HepG2 (cell line): ENCODE results near the gene TMEM139. TPM values are rescaled to one million over a fixed set of nuclear protein-coding genes. Genes with fewer than 3 reads are reported as not detected.

Source experiments
- CTCF ChIP-seq: sonication (generic); formaldehyde crosslinking; IDR thresholded peaks from 2 replicates; pipeline ENCODE4 v1.5.0; 2020; ENCODE audit warnings: mild to moderate bottlenecking, missing genetic modification reagents, moderate library complexity
- FIP1L1 ChIP-seq: fragments of 200-400 bp; formaldehyde crosslinking; IDR thresholded peaks from 2 replicates; pipeline ENCODE4 v1.6.1; 2018; ENCODE audit warnings: low read depth, mild to moderate bottlenecking, low read length, moderate library complexity, borderline replicate concordance; ENCODE audit not compliant: insufficient read depth
- GPBP1L1 ChIP-seq: sonication (generic); formaldehyde crosslinking; IDR thresholded peaks from 2 replicates; pipeline ENCODE4 v1.5.0; 2020; ENCODE audit warnings: mild to moderate bottlenecking, missing genetic modification reagents
- KAT7 ChIP-seq: IDR thresholded peaks from 2 replicates; pipeline ENCODE4 v1.6.1; 2018; ENCODE audit warnings: borderline replicate concordance, missing compliant biosample characterization
- KLF6 ChIP-seq: IDR thresholded peaks from 2 replicates; pipeline ENCODE4 v1.8.0; 2016; ENCODE audit warnings: missing biosample characterization, missing genetic modification reagents
- MED13 ChIP-seq: sonication (generic); formaldehyde crosslinking; IDR thresholded peaks from 2 replicates; pipeline ENCODE4 v1.5.0; 2020; ENCODE audit warnings: missing genetic modification reagents
- MEF2D ChIP-seq: sonication (generic); formaldehyde crosslinking; IDR thresholded peaks from 2 replicates; pipeline ENCODE4 v1.5.1; 2020; ENCODE audit warnings: mild to moderate bottlenecking, missing genetic modification reagents
- NFATC3 ChIP-seq: sonication (generic); formaldehyde crosslinking; IDR thresholded peaks from 2 replicates; pipeline ENCODE4 v1.5.1; 2020; ENCODE audit warnings: mild to moderate bottlenecking, missing genetic modification reagents
- RARG ChIP-seq: sonication (generic); formaldehyde crosslinking; IDR thresholded peaks from 2 replicates; pipeline ENCODE4 v1.4.0; 2020; ENCODE audit warnings: low read depth, mild to moderate bottlenecking, missing genetic modification reagents
- SAP130 ChIP-seq: IDR thresholded peaks from 2 replicates; pipeline ENCODE4 v1.6.1; 2016; ENCODE audit warnings: low read depth
- SP2 ChIP-seq: sonication (generic); formaldehyde crosslinking; IDR thresholded peaks from 2 replicates; pipeline ENCODE4 v1.5.1; 2020; ENCODE audit warnings: mild to moderate bottlenecking, missing genetic modification reagents
- STAG1 ChIP-seq: sonication (generic); formaldehyde crosslinking; IDR thresholded peaks from 2 replicates; pipeline ENCODE4 v1.4.0; 2020; ENCODE audit warnings: missing genetic modification reagents
- TBX2 ChIP-seq: sonication (generic); formaldehyde crosslinking; IDR thresholded peaks from 2 replicates; pipeline ENCODE4 v1.5.0; 2020; ENCODE audit warnings: missing genetic modification reagents, mild to moderate bottlenecking, borderline replicate concordance
- ZGPAT ChIP-seq: IDR thresholded peaks from 2 replicates; pipeline ENCODE4 v1.6.1; 2016; ENCODE audit warnings: mild to moderate bottlenecking
- ZNF280B ChIP-seq: sonication (generic); formaldehyde crosslinking; IDR thresholded peaks from 2 replicates; pipeline ENCODE4 v1.5.0; 2020; ENCODE audit warnings: missing genetic modification reagents, mild to moderate bottlenecking, borderline replicate concordance
- ZNF280D ChIP-seq: sonication (generic); formaldehyde crosslinking; IDR thresholded peaks from 2 replicates; pipeline ENCODE4 v1.5.1; 2020; ENCODE audit warnings: mild to moderate bottlenecking, missing genetic modification reagents
- ZNF512 ChIP-seq: sonication (generic); formaldehyde crosslinking; IDR thresholded peaks from 2 replicates; pipeline ENCODE4 v1.4.0; 2020; ENCODE audit warnings: mild to moderate bottlenecking, missing genetic modification reagents
- ZNF761 ChIP-seq: sonication (generic); formaldehyde crosslinking; conservative IDR thresholded peaks from 2 replicates; pipeline ENCODE4 v1.4.0; 2020; ENCODE audit warnings: mild to moderate bottlenecking, missing genetic modification reagents
- ZNF781 ChIP-seq: sonication (generic); formaldehyde crosslinking; IDR thresholded peaks from 2 replicates; pipeline ENCODE4 v1.5.1; 2020; ENCODE audit warnings: borderline replicate concordance, mild to moderate bottlenecking, missing genetic modification reagents; ENCODE audit errors: not compliant biosample characterization
- polyA plus RNA-seq, 8 experiments: library from polyadenylated mRNA; depleted of rRNA in 3 of 8; stranded (reverse) in 7 of 8; unstranded in 1 of 8; fragments of >200 nt; fragmentation: Illumina TruSeq in 4 of 8; extraction: Trizol in 4 of 8; gene quantifications; 2 replicates each; pipeline versions ENCODE4 v1.2.1 to v1.2.3, GENCODE V29; 2011 to 2016; ENCODE audit warnings: low read depth in 4 of 8, missing spikeins in 1 of 8, mixed read lengths in 1 of 8; ENCODE audit not compliant: insufficient read depth in 1 of 8
- total RNA-seq, 5 experiments: library from RNA; depleted of rRNA; stranded (reverse); fragments of >200 nt; fragmentation: Illumina TruSeq; extraction: Trizol; gene quantifications; 2 replicates each; pipeline ENCODE4 v1.2.3, GENCODE V29; 2016; ENCODE audit warnings: low read depth in 1 of 5

Gene TMEM139
- total and polyA plus RNA-seq, 2 of the 13 experiments (the other 11 are each of a cell fraction or from before 2014, with no cell fraction given), result 7.9 to 14.0 TPM

GRCh38 chr7:143287339-143287934 is 2.7 kb downstream of the TMEM139 start (continued):
- TF ChIP-seq ZGPAT (CRISPR knock-in tag) (no peak), ZNF512 (no peak), KAT7 (CRISPR knock-in tag) (no peak), TBX2 (CRISPR knock-in tag) (no peak), MEF2D (no peak), CTCF (no peak), STAG1 (CRISPR knock-in tag) (no peak), ZNF781 (CRISPR knock-in tag) (no peak), GPBP1L1 (CRISPR knock-in tag) (no peak), ZNF280D (CRISPR knock-in tag) (0 out of 2 replicates have a peak, but pooled peaks have one; percentile 6), ZNF280B (no peak; the same call in 1 of the 2 replicates), FIP1L1 (no peak), SP2 (no peak), ZNF761 (CRISPR knock-in tag) (no peak), MED13 (CRISPR knock-in tag) (no peak), KLF6 (no peak), SAP130 (CRISPR knock-in tag) (no peak), RARG (CRISPR knock-in tag) (no peak), NFATC3 (no peak)
